K562 treated with DMSO at 1 percent for 48 hours (cell line): Measurements from ENCODE around the gene ZNF679. TPM values are rescaled to one million over a fixed set of nuclear protein-coding genes. Genes with fewer than 3 reads are reported as not detected.

Experiments used
- total RNA-seq: library from RNA; unstranded; fragments of 300-600 nt; gene quantifications from 2 replicates; pipeline ENCODE4 v1.2.3, GENCODE V29; 2022; ENCODE audit warnings: low replicate concordance; ENCODE audit errors: extremely low read depth

ZNF679 gene
- not detected in 2 replicates for total RNA-seq

DNA sequence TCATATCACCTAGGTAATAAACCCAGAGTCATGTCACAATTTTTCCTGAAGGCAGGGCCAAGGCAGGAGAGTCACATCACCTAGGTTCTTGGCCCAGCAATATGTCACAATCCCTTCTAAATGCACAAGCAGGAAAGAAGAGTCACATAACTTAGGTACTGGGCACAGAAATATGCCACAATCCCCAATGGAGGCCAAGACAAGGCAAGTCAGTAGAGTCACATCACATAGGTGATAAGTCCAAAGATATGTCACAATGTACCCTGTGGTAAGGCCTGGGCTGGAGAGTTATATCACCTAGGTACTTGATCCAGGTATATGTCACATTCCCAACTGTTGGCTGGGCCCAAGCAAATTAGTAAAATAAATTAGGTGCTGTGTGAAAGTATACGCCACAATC is at the start of gene ZNF679:
ZNF679 (plus strand) TSS at position 301 of the 400 bp plus-strand sequence. CDS start 20,644 bp downstream, outside the sequence.

DNA sequence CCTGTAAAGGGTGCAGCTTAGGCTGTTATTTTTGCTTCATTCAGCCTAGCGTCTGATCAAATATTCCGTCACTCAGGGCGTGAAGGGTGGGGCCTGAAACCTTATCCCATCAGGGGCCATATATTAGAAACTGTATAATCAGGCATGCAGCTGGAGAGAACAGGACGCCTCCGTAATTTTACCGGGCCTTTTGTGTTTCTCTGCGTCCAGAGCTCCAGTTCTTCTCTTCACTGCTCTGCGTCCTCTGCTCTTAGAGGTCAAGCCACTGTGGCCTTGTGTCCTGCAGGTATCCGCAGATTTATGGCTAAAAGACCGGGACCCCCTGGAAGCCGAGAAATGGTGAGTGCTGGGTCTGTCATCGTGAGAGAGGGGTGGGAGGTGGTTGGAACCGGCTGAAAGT is 21.4 kb upstream of the ZNF679 start, which contains the start of gene ZNF735:
ZNF735 (plus strand) TSS at position 301 of the 400 bp plus-strand sequence; CDS start at position 301, 0 bp downstream.

DNA sequence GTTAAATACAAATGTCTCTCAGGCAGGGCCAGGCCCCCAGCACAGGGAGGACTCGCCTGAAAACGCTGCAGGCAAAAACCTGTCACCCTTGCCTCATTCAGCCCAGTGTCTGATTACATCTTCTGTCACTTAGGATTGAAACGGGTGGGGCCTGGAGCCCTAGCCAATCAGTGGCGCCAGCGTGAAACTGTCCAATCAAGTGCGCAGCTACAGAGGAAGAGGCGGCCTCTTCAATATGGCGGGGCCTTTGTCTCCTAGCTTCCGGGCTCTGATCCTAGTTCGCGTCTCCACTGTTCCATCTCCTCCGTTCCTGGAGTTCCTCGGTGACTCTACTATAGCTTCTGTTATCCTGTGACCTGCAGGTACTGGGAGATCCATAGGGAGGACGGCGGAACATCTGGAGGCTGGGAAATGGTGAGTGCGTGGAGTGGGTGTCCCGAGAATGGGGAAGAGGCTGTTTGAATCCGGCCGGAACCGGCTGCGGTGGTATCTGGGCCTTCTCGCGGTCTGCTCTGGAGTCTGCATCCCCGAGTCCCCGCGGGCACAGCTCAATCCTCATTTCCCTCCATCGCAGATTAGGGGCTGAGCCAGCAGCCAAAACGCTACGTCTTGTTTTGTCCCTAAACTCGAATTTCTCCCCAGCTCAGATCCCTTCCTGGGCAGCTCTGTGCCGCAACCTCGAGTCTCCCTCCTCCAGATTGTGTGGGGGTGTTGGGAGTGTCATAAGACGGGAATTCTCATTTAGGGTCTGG is 85.6 kb downstream of the ZNF679 start, which contains the start of gene ZNF736:
ZNF736 (plus strand) TSS at position 222 of the 752 bp plus-strand sequence; CDS start at position 412, 190 bp downstream.

Other genes starting within 250 kb of the ZNF679 start
- gene ZNF722, start 229.6 kb upstream of the ZNF679 start, total RNA-seq: not detected in 2 replicates
- not detected in 2 replicates for gene ZNF727, start 183.0 kb upstream of the ZNF679 start, total RNA-seq
- gene ZNF735, start 21.3 kb upstream of the ZNF679 start, total RNA-seq: not detected in 2 replicates
- not detected in 2 replicates for gene ZNF736, start 85.5 kb downstream of the ZNF679 start, total RNA-seq